Astrocyte of the cerebellum (primary cell): ENCODE results near the gene PKLR.

Source experiments
- DNase-seq: peaks from one replicate; pipeline ENCODE4 v3.0.0-alpha.2; 2011; ENCODE audit warnings: low read depth
- H3K4me3 ChIP-seq: 2 replicates; pipeline ENCODE4 v1.5.1; 2011; ENCODE audit warnings: mild to moderate bottlenecking, low read depth, low read length, moderate library complexity
- CTCF ChIP-seq: IDR thresholded peaks from 2 replicates; pipeline ENCODE4 v1.5.1; 2012; ENCODE audit warnings: low read length, low read depth, moderate library complexity, mild to moderate bottlenecking; ENCODE audit errors: missing control alignments
- in situ Hi-C: cut with HindIII; loops from 2 replicates; pipeline ENCODE4 v1.10.0; 2017; ENCODE audit warnings: low sequenced_read_pairs

PKLR gene

DNA sequence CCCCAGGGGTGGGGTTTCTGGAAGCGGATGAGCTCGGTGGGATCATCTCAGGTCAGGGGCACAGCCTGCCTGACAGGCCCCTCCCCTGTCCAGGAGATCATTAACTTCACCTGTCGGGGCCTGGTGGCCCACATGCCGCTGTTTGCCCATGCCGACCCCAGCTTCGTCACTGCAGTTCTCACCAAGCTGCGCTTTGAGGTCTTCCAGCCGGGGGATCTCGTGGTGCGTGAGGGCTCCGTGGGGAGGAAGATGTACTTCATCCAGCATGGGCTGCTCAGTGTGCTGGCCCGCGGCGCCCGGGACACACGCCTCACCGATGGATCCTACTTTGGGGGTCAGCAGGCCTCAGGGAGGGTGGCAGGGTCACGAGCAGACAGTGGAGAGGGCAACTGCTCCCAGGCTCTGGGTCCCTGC is 15.6 kb downstream of the PKLR start:
- no peak for TF ChIP-seq CTCF
- no peak for DNase-seq
- H3K4me3 ChIP-seq, result no peak overlapping the region
- in situ Hi-C loops, result no loop called here

DNA sequence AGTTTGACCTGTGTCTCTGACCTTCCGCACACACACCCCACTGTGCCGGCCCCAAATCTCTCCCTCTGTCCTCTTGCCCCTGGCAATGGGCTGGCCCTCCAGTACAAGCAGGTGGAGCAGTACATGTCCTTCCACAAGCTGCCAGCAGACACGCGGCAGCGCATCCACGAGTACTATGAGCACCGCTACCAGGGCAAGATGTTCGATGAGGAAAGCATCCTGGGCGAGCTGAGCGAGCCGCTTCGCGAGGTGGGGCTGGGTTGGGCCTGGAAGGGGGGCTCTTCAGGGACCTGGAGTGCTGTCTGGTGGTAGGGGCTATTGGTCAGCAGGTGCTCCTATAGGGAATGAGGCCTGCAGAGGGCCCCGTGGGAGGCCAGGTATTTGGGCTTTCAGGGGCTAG is 16.2 kb downstream of the PKLR start:
- DNase-seq, result no peak
- H3K4me3 ChIP-seq, result no peak overlapping the region
- in situ Hi-C loops, result no loop called here
- no peak for TF ChIP-seq CTCF

DNA sequence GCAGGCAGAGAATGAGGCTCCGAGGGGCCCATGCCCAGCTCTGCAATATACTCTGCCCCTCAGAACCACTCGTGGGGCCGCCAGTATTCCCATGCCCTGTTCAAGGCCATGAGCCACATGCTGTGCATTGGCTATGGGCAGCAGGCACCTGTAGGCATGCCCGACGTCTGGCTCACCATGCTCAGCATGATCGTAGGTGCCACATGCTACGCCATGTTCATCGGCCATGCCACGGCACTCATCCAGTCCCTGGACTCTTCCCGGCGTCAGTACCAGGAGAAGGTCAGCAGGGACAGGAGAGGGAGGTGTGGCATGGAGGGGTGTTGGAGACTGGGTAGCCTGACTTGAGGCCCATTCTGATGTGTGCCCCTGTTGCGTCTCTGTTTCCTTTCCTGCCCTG is 16.8 kb downstream of the PKLR start:
- no peak for TF ChIP-seq CTCF
- no peak for DNase-seq
- H3K4me3 ChIP-seq, result no peak overlapping the region
- in situ Hi-C loops, result no loop called here

DNA sequence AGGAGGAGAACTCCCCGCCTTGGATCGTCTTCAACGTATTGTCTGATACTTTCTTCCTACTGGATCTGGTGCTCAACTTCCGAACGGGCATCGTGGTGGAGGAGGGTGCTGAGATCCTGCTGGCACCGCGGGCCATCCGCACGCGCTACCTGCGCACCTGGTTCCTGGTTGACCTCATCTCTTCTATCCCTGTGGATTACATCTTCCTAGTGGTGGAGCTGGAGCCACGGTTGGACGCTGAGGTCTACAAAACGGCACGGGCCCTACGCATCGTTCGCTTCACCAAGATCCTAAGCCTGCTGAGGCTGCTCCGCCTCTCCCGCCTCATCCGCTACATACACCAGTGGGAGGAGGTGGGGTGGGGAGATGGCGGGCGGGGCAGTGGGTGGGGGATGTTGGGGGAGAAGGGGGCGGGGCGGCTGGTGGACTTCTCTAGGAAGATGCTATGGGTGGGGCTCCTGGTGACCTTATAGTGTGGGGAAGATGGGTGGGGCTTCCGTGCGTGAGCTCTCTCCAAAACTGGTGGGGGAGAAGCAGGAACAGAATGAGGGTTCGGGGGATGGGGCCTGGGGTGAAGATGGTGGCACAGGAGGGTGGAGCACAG is 18.6 kb downstream of the PKLR start:
- no peak overlapping the region for H3K4me3 ChIP-seq
- in situ Hi-C loops, result no loop called here
- TF ChIP-seq CTCF, result no peak
- DNase-seq, result no peak

DNA sequence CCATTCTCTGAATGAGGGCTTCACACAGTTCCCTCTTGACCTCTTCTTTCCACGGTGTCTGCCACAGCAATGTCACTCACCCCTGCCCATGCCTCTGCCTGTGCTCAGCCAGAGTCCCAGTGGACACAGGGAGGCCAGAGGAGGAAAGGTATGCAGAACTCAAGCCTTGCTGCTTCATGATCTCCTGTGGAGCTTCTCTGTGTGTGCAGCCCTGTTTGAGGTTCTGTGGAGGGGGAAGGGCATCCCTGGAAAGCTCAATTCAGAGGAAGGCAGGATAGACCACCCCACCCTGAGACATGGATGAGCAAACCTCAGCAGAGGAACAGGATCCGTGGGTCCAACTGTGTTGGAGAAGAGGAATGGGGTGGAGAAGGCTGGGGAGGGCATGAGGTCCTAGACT is 22.0 kb downstream of the PKLR start:
- no peak overlapping the region for H3K4me3 ChIP-seq
- no peak for DNase-seq
- in situ Hi-C loops, result no loop called here
- TF ChIP-seq CTCF, result no peak

GRCh38 chr1:155278689-155279160 is 22.5 kb downstream of the PKLR start:
- in situ Hi-C loops, result no loop called here
- DNase-seq, result no peak
- no peak for TF ChIP-seq CTCF
- H3K4me3 ChIP-seq, result no peak overlapping the region
